Vagina (tissue), 2 donors: ENCODE results near the gene KCNK17.

Experiments
- POLR2A ChIP-seq, 2 donors: fragments of 450-650 bp; IDR thresholded peaks; one replicate each; pipeline ENCODE4 v1.6.1; 2017; ENCODE audit warnings: antibody characterized with exemption in 2 of 2, mild to moderate bottlenecking in 2 of 2, moderate library complexity in 2 of 2
- TF ChIP-seq, protein P1 (sequence below), 3 experiments: fragments of 450-650 bp in 2 of 3; fragments of 200-600 bp in 1 of 3; sonication (generic) in 1 of 3; IDR thresholded peaks; one replicate each; pipeline ENCODE4 v1.5.1; 2017 to 2019; ENCODE audit warnings: antibody characterized with exemption in 3 of 3, mild to moderate bottlenecking in 2 of 3, moderate library complexity in 2 of 3

DNA sequence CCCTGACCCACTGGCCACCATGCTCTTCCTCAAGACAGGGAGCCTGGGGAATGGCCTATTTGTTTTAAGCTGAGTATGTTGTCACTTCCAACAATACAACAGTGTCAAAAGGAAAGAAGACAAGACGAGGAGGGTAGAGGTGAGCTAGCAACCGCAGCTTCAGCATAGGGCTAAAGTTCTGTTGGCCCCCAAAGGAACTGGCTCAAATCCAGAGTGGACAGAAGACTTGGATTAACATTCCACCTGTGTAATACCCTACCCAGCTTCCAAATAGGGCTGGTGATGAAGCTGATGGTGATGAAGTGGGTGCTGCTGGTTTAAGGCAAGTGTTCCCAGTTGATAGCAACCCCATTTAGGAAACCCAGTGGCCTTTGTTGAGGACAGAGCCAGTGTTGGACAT, 53.3 kb downstream of the KCNK17 start:
- TF ChIP-seq POLR2A (IDR thresholded peaks at IDR 0.05): no peak
- TF ChIP-seq, protein P1, sequence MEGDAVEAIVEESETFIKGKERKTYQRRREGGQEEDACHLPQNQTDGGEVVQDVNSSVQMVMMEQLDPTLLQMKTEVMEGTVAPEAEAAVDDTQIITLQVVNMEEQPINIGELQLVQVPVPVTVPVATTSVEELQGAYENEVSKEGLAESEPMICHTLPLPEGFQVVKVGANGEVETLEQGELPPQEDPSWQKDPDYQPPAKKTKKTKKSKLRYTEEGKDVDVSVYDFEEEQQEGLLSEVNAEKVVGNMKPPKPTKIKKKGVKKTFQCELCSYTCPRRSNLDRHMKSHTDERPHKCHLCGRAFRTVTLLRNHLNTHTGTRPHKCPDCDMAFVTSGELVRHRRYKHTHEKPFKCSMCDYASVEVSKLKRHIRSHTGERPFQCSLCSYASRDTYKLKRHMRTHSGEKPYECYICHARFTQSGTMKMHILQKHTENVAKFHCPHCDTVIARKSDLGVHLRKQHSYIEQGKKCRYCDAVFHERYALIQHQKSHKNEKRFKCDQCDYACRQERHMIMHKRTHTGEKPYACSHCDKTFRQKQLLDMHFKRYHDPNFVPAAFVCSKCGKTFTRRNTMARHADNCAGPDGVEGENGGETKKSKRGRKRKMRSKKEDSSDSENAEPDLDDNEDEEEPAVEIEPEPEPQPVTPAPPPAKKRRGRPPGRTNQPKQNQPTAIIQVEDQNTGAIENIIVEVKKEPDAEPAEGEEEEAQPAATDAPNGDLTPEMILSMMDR (IDR thresholded peaks at IDR 0.05): no peak
